Embryonic facial prominence (tissue), 1 donor: ENCODE results near the gene EFHC1.
A peak's percentile ranks its signal among the peaks of the same experiment; 100 is the strongest.
"Not testable (repeated sequence)": the region's sequence is repeated elsewhere in the genome, so short reads cannot be mapped to it uniquely, and the experiment has no call there.

Source experiments
- DNase-seq: peaks from one replicate; pipeline ENCODE4 v3.0.0-alpha.2; 2016; ENCODE audit errors: extremely low spot score

EFHC1 gene

GRCh38 chr6:52399511-52400312 lies 20.4 kb upstream of the EFHC1 start:
- DNase-seq: no peak

GRCh38 chr6:52400313-52401041 lies 19.7 kb upstream of the EFHC1 start:
- no peak for DNase-seq

- no peak for DNase-seq
These were observed 17.1 kb upstream of the EFHC1 start for GRCh38 chr6:52403086-52403485.

- no peak for DNase-seq
These were observed 16.5 kb upstream of the EFHC1 start for GRCh38 chr6:52403627-52404026.

GRCh38 chr6:52405243-52405642 lies 14.9 kb upstream of the EFHC1 start:
- no peak for DNase-seq

- no peak for DNase-seq
These were observed 12.7 kb upstream of the EFHC1 start for GRCh38 chr6:52407467-52407866.

GRCh38 chr6:52409499-52409898 lies 10.6 kb upstream of the EFHC1 start:
- DNase-seq: no peak

- no peak for DNase-seq
These were observed 9.2 kb upstream of the EFHC1 start for GRCh38 chr6:52410979-52411378.

GRCh38 chr6:52411911-52412310 lies 8.2 kb upstream of the EFHC1 start:
- DNase-seq: no peak

- DNase-seq: no peak
These were observed 4.8 kb upstream of the EFHC1 start for GRCh38 chr6:52415333-52415732.

GRCh38 chr6:52415917-52416628 lies 4.1 kb upstream of the EFHC1 start:
- DNase-seq: no peak

GRCh38 chr6:52416629-52417151 lies 3.5 kb upstream of the EFHC1 start:
- DNase-seq: no peak

- no peak for DNase-seq
These were observed 2.4 kb upstream of the EFHC1 start for GRCh38 chr6:52417675-52418111.

- no peak for DNase-seq
These were observed 1.5 kb upstream of the EFHC1 start for GRCh38 chr6:52418606-52419005.

- peak; percentile 29 for DNase-seq
These were observed 671 bp downstream of the EFHC1 start for GRCh38 chr6:52420668-52421358.

GRCh38 chr6:52422156-52422555 lies 2.0 kb downstream of the EFHC1 start:
- DNase-seq: no peak

- no peak for DNase-seq
These were observed 3.3 kb downstream of the EFHC1 start for GRCh38 chr6:52423448-52423847.

GRCh38 chr6:52423971-52424381 lies 3.8 kb downstream of the EFHC1 start:
- no peak for DNase-seq

GRCh38 chr6:52424513-52424912 lies 4.4 kb downstream of the EFHC1 start:
- DNase-seq: no peak

GRCh38 chr6:52426667-52427066 lies 6.5 kb downstream of the EFHC1 start:
- no peak for DNase-seq

GRCh38 chr6:52433294-52433693 lies 13.2 kb downstream of the EFHC1 start:
- not testable (repeated sequence) for DNase-seq

- no peak for DNase-seq
These were observed 15.2 kb downstream of the EFHC1 start for GRCh38 chr6:52435345-52435744.
